Osteoblast (primary cell): ENCODE measurements around the gene ADCK2. TPM values are rescaled to one million over a fixed set of nuclear protein-coding genes. Genes with fewer than 3 reads are reported as not detected.

Source experiments
- DNase-seq: peaks from one replicate; pipeline ENCODE4 v3.0.0; 2011; ENCODE audit warnings: low spot score, mixed read lengths; ENCODE audit not compliant: insufficient read length; ENCODE audit errors: missing footprints
- H2AFZ ChIP-seq: 2 replicates; pipeline ENCODE4 v1.6.0; 2011; ENCODE audit warnings: mild to moderate bottlenecking, low read length
- H3K27ac ChIP-seq: 2 replicates; pipeline ENCODE4 v1.5.1; 2011; ENCODE audit warnings: mild to moderate bottlenecking, low read depth, low read length, moderate library complexity
- H3K27me3 ChIP-seq: 2 replicates; pipeline ENCODE4 v1.6.0; 2012; ENCODE audit warnings: mild to moderate bottlenecking, control low read depth, inconsistent platforms, low read length, moderate library complexity; ENCODE audit not compliant: insufficient read depth
- H3K36me3 ChIP-seq: 2 replicates; pipeline ENCODE4 v1.5.1; 2011; ENCODE audit warnings: mild to moderate bottlenecking, low read length, control low read depth, moderate library complexity; ENCODE audit not compliant: insufficient read depth
- H3K4me1 ChIP-seq: 2 replicates; pipeline ENCODE4 v1.5.1; 2011; ENCODE audit warnings: mild to moderate bottlenecking, low read length, control low read depth, moderate library complexity; ENCODE audit not compliant: insufficient read depth
- H3K4me2 ChIP-seq: 2 replicates; pipeline ENCODE4 v1.6.0; 2011; ENCODE audit warnings: mild to moderate bottlenecking, low read length; ENCODE audit not compliant: insufficient read depth
- H3K4me3 ChIP-seq: fragments of 200-600 bp; sonication (generic); 3 replicates; pipeline ENCODE4 v1.5.1; 2012; ENCODE audit warnings: mild to moderate bottlenecking, low read length, inconsistent platforms; ENCODE audit not compliant: insufficient read depth
- H3K79me2 ChIP-seq: 2 replicates; pipeline ENCODE4 v1.6.0; 2012; ENCODE audit warnings: mild to moderate bottlenecking, low read length, control low read depth, inconsistent platforms; ENCODE audit not compliant: insufficient read depth
- H3K9me3 ChIP-seq: 2 replicates; pipeline ENCODE4 v1.5.1; 2011; ENCODE audit warnings: low read depth, low read length, control low read depth
- H4K20me1 ChIP-seq: 2 replicates; pipeline ENCODE4 v1.6.0; 2012; ENCODE audit warnings: mild to moderate bottlenecking, low read length, control low read depth; ENCODE audit not compliant: insufficient read depth
- total RNA-seq: library from RNA; depleted of rRNA; stranded (reverse); fragments of >200 nt; gene quantifications from 2 replicates; pipeline ENCODE4 v1.2.3, GENCODE V29; 2012
- TF ChIP-seq, protein P1 (sequence below): IDR thresholded peaks from 2 replicates; pipeline ENCODE4 v1.5.1; 2011; ENCODE audit warnings: mild to moderate bottlenecking, low read depth, low read length, moderate library complexity; ENCODE audit errors: extremely low read depth

Gene ADCK2
- total RNA-seq, 1 donor = 28.6 TPM

DNA sequence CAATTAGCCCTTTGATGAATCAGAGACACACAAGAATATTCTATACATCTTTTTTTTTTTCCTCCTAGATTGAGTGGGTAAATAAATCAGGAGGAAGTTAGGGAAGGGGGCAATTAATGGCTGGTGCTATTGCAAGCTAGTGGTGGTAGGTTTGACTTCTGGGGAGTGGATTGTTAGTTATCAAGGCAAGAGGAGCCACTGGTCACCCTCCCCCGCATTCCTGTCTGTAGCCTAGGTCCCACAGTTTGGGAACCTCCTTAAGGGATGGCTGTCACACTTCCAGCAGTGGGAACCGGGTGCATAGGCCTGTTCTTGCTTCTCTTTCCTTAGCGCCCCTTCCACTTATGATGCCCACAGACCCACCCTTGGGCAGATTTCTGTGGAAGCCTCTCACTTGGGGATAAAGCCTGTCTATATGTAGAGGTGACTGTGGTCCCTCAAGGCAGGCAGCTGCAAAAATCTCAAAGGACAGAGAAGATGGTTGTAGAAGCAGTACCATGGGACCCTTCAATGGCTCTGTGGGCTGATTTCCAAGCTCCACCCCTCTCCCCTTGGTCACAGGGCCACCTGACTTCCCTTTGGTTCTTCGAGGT, 2.3 kb upstream of the ADCK2 start:
- Histone ChIP-seq H3K79me2 (no peaks in the 10 kb centered on the region), H3K27me3 (no peaks in the 10 kb centered on the region), H3K4me3 (no peak overlapping the region), H3K4me1 (peaks cover 7% of the 10 kb centered on the region), H4K20me1 (peaks cover 2% of the 10 kb centered on the region), H3K27ac (no peak overlapping the region), H3K36me3 (no peaks in the 10 kb centered on the region), H2AFZ (no peak overlapping the region), H3K9me3 (no peaks in the 10 kb centered on the region), H3K4me2 (no peak overlapping the region)
- TF ChIP-seq, protein P1, sequence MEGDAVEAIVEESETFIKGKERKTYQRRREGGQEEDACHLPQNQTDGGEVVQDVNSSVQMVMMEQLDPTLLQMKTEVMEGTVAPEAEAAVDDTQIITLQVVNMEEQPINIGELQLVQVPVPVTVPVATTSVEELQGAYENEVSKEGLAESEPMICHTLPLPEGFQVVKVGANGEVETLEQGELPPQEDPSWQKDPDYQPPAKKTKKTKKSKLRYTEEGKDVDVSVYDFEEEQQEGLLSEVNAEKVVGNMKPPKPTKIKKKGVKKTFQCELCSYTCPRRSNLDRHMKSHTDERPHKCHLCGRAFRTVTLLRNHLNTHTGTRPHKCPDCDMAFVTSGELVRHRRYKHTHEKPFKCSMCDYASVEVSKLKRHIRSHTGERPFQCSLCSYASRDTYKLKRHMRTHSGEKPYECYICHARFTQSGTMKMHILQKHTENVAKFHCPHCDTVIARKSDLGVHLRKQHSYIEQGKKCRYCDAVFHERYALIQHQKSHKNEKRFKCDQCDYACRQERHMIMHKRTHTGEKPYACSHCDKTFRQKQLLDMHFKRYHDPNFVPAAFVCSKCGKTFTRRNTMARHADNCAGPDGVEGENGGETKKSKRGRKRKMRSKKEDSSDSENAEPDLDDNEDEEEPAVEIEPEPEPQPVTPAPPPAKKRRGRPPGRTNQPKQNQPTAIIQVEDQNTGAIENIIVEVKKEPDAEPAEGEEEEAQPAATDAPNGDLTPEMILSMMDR = no peak
- DNase-seq = no peak

GRCh38 chr7:140671966-140672365, 779 bp upstream of the ADCK2 start:
- Histone ChIP-seq H3K27ac (no peak overlapping the region), H3K4me1 (peaks cover 8% of the 10 kb centered on the region), H3K4me3 (no peak overlapping the region), H3K9me3 (no peaks in the 10 kb centered on the region), H2AFZ (no peak overlapping the region), H3K27me3 (no peaks in the 10 kb centered on the region), H3K79me2 (no peaks in the 10 kb centered on the region), H3K36me3 (no peaks in the 10 kb centered on the region), H3K4me2 (peak overlapping the region; percentile 70), H4K20me1 (peaks cover 4% of the 10 kb centered on the region)
- TF ChIP-seq, protein P1 = no peak
- DNase-seq = no peak

DNA sequence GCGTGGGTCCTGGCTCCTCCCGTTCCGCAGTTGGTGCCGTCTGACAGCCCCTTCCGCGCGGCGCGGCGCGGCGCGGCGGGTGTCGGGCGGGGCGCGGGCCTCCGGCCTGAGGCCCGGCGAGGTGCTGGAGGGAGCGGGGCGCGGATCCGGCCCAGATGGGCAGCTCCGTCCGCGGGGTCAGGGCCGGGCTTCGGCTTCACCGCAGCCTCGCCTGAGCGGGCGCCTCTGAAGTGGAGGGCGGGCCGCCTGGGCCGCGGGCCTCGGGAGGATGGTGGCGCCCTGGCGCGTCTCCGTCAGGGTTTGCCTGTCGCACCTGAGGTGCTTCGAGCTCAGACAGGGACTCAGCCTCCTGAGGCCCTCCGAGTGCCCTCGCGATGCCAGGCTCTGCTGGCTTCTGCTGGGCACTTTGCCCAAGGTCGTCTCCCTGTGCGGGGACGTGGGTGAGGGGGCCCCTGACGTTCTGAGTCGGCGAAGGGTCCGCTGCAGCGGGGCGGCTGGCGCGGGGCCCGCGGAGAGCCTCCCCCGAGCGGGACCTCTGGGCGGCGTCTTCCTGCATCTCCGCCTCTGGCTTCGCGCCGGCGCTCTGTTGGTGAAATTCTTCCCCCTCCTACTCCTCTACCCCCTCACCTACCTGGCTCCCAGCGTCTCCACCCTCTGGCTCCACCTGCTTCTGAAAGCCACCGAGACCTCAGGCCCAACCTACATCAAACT, 473 bp downstream of the ADCK2 start:
- TF ChIP-seq, protein P1 = no peak
- peak overlapping the region; percentile 90 for H2AFZ ChIP-seq
- H3K4me2 ChIP-seq = peak overlapping the region; percentile 92
- H3K27me3 ChIP-seq = no peaks in the 10 kb centered on the region
- peak overlapping the region; percentile 77 for H3K4me3 ChIP-seq
- H3K9me3 ChIP-seq = no peaks in the 10 kb centered on the region
- H3K4me1 ChIP-seq = peaks cover 8% of the 10 kb centered on the region
- no peak for DNase-seq
- peaks cover 4% of the 10 kb centered on the region for H4K20me1 ChIP-seq
- H3K36me3 ChIP-seq = no peaks in the 10 kb centered on the region
- no peaks in the 10 kb centered on the region for H3K79me2 ChIP-seq
- H3K27ac ChIP-seq = no peak overlapping the region

- Histone ChIP-seq H3K79me2 (no peaks in the 10 kb centered on the region), H2AFZ (peak overlapping the region; percentile 90), H3K4me1 (peaks cover 8% of the 10 kb centered on the region), H3K4me3 (peak overlapping the region; percentile 77), H3K9me3 (no peaks in the 10 kb centered on the region), H4K20me1 (peaks cover 4% of the 10 kb centered on the region), H3K27me3 (no peaks in the 10 kb centered on the region), H3K4me2 (peak overlapping the region; percentile 92), H3K27ac (no peak overlapping the region), H3K36me3 (no peaks in the 10 kb centered on the region)
- TF ChIP-seq, protein P1 = no peak
- peak; percentile 89 for DNase-seq
Observed at GRCh38 chr7:140673774-140674155, 1.0 kb downstream of the ADCK2 start.
